Islet precursor cell (in vitro differentiated cells): Measurements from ENCODE around the gene GRB2.
"Not testable (repeated sequence)": the region's sequence is repeated elsewhere in the genome, so short reads cannot be mapped to it uniquely, and the experiment has no call there.

Source experiments
- DNase-seq: peaks from one replicate; pipeline ENCODE4 v3.0.0-alpha.2; 2018

The GRB2 gene

DNA sequence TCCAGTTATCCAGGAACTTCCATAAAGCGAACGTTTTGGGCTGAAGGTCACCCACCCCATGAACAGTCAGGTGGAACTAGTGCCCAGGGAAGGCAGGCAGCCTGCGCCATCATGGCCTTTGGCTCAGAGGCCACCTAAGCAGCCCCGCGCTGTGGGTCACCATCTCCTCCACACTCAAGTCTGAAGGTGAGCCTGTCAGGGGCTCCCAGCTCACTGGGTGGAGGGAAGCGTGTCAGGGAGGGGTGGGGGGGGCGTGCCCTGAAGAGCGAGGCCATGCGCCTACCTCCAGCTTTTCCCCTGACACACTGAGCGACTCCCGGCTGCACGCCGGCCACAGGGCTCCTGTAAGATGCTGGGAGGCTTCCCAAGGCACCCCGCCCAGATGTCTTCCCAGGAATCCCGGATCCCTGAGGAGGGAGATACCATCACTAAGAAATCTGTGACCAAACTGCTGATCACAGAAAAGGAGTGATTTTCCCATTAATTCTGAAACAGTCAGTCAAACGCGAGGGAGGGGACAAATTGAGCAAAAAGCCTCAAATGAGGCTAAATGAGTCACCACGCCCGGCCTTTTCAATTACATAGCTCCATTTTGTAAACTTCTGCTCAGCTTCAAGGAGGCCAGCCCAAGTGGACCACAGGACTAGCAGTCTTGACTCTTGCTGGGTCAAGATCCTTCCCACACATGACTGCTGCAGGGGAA, 89.8 kb downstream of the GRB2 start:
- DNase-seq, result no peak

DNA sequence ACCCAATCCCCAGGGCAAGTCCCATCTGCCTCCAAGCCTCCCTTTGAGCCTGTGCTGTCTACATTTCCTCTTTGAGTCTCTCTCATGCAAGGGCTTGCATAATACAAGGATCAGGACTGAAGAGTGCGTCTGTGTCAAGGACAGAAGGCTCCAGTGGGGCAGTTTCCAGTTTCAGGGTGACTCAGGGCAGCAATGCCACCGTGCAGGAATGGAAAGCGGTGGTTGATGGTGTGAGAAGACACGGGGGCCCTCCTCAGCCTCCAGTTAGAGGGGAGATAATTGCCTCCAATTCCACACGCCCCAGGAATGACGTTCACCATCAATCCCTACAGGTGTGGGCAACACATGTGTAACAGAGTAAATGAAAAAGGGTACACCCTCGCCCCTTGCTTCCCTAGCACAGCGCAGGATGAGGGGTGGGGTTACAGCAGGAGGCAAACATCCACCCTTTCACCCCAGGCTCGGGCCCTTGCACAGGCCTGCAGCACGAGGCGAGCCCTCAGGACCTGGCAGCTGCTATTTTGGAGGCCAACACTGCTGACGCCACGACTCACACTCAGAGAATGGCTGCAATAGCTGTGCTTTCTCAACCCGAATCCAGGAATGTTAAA, 91.4 kb downstream of the GRB2 start:
- peak; percentile 84 for DNase-seq

DNA sequence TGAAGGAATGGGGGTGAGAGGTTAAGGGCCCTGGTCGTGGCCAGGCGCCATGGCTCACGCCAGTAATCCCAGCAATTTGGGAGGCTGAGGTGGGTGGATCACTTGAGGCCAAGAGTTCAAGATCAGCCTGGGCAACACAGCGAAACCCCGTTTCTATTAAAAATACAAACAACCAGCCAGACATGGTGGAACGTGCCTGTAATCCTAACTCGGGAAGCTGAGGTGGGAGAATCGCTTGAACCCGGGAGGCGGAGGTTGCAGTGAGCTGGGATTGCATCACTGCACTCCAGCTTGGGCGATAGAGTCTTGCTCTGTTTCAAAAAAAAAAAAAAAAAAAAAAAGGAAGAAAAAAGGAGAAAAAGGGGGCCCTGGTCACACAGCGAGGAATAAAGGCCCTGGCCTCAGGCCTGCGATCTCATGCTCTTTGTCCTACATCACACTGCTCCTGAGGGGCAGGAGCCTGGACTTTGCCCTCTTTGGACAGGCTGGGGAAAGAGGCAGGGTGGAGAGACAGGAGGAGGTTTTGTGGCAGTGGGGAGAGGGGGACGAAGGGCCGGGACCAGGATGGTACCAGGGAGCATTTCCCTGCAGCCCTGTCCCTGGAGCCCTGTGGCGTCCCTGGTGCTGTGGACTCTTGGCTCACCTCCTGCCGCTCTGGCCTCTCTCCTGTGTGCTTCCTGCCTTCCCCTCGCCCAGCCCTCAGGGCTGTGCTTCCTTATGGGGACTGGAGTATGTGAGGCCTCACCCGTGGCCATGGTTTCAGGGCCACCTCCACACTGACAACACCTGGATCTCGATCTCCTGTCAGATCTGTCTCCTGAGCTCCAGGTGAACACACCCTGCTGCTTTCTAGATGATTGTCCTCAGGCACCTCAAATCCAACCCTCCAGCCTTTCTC, 96.5 kb downstream of the GRB2 start:
- no peak for DNase-seq

- DNase-seq, result no peak
Observed at GRCh38 chr17:75307957-75308731, 97.3 kb downstream of the GRB2 start.

- no peak for DNase-seq
Observed at GRCh38 chr17:75301502-75302206, 103.8 kb downstream of the GRB2 start.

DNA sequence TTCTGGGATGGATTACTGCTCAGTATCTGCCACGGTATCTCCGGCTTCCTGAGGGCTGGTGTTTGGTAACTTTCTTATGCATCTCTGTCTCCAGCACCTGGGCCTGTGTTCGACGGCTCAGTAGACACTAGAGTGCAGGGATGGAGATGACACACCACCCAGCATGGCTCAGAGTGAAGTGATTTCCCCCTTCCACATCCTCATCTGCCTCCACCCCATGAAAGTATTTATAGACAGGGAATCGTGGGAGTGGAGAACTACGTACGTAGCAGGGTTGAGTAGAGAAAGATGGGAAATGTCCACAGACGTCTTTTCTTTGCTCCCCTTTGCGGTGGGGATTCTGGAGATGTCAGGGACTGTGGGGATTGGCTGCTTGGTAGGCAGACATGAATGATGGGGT, 104.4 kb downstream of the GRB2 start:
- DNase-seq, result no peak

DNA sequence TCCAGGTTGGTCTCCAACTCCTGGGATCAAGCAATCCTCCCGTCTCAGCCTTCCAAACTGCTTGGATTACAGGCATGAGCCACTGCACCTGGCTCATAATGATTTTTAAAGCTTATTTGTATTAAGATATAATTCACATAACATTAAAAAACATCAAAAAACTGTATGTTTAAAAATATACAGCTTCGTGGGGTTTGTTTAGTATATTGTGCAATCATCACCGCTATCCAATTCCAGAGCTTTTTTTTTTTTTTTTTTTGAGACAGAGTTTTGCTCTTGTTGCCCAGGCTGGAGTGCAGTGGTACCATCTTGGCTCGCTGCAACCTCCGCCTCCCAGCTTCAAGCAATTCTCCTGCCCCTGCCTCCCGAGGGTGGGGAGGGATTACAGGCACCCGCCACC, 105.2 kb downstream of the GRB2 start:
- DNase-seq, result no peak

DNA sequence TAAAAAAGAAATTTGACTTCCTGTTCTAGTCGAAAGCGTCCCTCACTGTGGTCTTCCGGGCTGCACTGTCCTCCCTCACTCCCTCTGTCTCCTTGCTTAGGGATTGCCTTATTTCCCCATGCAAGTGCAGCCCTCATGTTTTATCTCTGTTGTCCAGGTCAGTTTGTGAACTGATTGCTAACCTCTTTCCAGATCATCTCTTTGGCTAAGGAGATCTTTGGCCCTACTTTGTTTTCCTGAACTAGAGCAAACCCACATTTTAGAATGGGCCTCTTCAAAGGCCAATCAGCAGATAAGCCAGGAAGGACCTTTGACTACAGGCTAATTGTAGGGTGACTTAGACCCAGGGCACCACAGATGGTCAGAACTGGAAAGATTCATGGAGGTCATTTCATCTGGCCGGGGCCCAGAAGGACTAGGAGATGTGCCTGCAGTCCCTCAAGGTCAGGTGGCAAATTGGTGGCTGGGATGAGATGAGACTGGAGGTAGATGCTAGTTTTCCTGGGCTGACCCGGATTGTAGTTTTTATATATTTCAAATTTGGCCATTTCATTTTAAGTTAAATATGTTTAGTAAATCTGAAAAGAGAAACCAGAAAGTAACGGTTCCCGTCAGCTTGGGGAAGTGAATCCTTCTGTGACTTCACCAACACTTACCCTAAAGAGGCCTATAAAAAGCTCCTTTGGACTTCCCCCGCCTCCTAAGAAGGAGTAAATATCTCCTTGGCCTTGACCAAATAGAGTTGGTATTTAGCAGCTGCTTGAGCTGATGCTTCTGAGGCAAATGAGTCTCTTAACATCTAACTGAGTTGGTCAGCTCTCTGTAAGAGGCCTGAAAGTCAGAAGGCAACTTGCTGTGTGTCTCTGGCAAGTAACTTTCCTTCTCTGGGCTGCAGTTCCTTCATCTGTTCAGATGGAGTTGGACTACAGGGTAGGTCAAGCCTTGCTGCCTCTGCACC, 110.0 kb downstream of the GRB2 start:
- DNase-seq, result no peak

DNA sequence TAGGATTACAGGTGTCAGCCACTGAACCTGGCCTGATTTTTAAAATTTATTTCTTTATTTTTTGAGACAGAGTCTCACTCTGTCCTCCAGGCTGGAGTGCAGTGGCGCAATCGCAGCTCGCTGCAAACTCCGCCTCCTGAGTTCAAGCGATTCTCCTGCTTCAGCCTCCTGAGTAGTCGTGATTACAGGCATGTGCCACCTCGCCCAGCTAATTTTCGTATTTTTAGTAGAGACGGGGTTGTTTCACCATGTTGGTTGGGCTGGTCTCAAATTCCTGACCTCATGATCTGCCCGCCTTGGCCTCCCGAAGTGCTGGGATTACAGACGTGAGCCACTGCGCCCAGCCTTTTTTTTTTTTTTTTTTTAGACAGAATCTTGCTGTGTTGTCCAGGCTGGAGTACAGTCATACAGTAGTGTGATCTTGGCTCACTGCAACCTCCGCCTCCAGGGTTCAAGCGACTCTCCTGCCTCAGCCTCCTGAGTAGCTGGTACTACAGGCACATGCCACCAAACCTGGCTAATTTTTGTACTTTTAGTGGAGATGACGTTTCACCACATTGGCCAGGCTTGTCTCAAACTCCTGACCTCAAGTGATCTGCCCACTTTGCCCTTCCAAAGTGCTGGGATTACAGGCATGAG, 112.5 kb downstream of the GRB2 start:
- not testable (repeated sequence) for DNase-seq

DNA sequence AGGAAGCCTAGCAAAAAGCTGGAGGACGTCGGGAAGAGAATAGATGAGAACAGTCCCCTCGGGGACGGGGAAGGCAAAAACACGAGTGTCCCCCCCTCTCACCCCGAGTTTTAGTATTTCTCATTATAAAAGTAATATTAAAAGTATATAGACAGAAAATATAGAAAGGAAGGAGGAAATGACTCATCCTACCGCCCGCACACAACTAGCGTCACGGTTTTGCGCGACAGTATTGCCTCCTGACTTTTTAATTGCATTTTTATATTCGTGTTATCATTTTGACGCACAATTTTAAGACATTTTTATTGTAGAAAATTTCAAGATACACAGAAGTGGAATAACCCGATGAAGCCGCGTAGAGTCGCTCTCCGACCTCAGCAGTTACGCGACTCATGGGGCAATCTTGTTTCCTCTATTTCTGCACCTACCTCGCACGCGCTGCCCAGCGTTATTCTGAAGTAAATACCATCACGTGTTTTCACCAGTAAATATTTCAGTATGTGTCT, 115.6 kb downstream of the GRB2 start:
- DNase-seq, result no peak

DNA sequence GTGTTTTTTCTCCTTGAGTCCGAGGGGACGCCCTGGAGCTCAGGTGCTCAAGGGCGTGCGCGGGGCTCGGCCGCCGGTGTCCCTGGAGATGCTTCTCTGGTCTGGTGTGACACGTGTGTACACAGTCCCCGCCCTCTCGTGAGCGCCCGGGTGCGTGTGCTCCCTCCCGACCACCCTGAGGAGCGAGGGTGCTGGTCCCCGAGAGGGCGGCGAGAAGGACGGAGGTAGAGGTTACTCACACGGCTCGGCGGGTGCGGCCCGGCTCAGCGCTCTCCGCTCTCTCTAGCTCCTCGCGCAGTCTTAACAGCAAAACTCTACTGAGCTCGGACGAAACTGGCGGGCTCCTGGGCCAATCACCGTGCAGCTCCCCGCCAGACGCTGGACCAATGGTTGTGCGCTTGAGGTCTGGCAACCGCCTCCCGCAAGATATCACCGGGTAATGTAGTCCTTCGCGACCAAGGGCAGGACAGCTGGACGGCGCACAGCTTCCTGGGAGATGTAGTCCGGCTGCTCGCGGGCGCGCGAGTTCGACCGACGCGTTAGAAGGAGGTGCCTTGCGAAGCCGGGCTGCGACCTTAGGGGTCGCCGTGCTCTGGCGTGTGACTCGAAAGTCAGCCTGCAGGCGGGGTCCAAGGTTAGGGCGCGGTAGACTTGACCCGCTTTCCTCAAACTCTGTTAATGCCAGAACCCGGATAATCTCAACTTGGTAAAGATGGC, 116.2 kb downstream of the GRB2 start, which contains the start of gene SLC25A19:
TSS of gene SLC25A19 (minus strand) at position 319 of the 717 bp plus-strand sequence. CDS start 2,669 bp downstream, outside the sequence.
- peak; percentile 100 for DNase-seq

GRCh38 chr17:75288770-75289114, 116.7 kb downstream of the GRB2 start:
- peak; percentile 82 for DNase-seq

DNA sequence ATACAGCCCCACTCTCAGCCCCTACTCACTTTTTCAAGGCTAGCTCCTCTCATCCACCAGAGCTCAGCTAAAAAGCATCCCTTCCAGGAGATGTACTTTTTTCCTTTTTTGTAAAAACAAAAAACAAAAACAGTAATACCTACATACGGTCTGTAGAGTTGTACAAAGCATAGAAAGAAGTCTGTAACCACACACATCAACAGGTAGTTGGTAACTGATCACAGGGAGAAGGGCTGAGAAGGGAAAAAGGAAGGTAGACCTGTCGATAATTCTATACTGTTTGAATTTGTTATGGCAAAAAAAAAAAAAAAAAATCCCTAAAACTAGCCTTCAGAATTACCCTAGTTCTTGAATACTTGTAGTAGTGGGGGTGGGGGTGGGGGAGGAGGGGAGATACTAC, 117.1 kb downstream of the GRB2 start:
- no peak for DNase-seq

GRCh38 chr17:75287221-75287620, 118.3 kb downstream of the GRB2 start:
- no peak for DNase-seq

- no peak for DNase-seq
Observed at GRCh38 chr17:75285123-75285522, 120.4 kb downstream of the GRB2 start.

GRCh38 chr17:75280189-75280588, 125.3 kb downstream of the GRB2 start:
- not testable (repeated sequence) for DNase-seq

GRCh38 chr17:75277664-75278071, 127.8 kb downstream of the GRB2 start:
- peak; percentile 70 for DNase-seq

- DNase-seq, result no peak
Observed at GRCh38 chr17:75273977-75274708, 131.3 kb downstream of the GRB2 start.

DNA sequence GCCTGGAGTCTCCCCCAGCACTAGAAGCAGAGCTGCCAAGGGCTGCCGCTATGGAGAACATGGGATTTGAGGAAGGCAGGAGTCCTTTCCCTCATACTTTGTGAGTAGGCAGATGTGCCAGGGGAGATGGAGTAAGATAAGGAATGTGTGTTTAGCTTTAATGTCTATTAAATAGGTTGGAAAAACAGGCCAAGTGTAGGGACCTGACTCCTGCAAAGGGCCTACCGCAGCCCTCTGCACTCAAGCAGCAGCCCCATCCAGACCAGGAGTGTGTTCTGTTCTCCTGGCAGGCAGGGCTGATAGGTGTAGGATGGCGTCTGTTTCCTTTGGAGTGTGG, 132.7 kb downstream of the GRB2 start:
- no peak for DNase-seq
